ENCODE measurements around the gene DUSP7.

Gene DUSP7

DNA sequence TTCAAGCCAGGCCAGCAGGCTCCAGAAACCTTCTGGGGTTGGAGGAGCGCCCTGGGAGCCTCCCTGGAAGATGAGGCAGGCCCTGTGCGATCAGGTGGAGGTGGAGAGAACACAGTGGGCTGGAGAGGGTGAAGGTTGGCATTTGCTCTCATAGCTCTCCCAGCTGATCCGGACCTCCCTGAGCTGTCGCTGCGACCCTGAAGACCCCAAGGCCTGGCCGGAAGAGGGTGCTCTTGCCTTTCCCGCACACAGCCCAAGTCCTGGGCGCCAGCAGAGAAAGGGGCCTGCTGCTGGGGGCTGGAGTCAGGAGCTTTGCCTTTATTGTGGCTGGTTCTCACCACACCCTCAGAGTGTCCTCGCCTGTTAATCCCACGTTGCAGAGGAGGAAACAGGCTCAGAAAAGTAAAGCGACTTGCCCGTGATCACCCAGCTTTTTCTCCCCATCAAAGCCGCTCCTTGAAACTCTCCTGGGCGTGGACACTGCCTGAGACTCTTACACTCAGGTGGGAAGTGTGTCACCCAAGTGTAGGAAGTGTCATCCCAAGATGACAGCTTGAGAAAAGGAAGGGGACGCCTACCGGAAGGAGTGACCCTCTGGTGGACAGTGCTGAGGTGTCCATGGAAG is 52.1 kb downstream of the DUSP7 start:
- TF ChIP-seq, protein P1, sequence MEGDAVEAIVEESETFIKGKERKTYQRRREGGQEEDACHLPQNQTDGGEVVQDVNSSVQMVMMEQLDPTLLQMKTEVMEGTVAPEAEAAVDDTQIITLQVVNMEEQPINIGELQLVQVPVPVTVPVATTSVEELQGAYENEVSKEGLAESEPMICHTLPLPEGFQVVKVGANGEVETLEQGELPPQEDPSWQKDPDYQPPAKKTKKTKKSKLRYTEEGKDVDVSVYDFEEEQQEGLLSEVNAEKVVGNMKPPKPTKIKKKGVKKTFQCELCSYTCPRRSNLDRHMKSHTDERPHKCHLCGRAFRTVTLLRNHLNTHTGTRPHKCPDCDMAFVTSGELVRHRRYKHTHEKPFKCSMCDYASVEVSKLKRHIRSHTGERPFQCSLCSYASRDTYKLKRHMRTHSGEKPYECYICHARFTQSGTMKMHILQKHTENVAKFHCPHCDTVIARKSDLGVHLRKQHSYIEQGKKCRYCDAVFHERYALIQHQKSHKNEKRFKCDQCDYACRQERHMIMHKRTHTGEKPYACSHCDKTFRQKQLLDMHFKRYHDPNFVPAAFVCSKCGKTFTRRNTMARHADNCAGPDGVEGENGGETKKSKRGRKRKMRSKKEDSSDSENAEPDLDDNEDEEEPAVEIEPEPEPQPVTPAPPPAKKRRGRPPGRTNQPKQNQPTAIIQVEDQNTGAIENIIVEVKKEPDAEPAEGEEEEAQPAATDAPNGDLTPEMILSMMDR (IDR thresholded peaks at IDR 0.05) = no peak

DNA sequence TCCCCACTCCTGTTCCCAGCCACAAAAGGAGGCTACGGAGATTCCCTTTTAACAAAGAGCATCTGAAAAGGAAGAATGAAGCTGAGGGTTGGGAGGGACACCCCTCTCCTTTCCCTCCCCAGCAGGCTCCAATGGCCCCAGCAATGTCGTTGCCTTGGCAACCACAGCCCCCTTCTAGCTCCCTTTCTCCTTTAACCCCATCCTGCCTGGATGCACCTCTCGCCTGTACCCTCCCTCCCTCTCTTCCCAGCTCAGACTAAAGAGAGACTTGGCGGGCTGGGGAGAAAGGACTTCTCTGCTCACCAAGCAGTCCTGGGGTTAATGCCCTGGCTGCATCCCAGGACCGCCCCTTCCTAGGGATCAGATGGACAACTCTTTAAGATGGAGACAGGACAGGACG is 53.6 kb downstream of the DUSP7 start:
- TF ChIP-seq, protein P1 (IDR thresholded peaks at IDR 0.05) = no peak

DNA sequence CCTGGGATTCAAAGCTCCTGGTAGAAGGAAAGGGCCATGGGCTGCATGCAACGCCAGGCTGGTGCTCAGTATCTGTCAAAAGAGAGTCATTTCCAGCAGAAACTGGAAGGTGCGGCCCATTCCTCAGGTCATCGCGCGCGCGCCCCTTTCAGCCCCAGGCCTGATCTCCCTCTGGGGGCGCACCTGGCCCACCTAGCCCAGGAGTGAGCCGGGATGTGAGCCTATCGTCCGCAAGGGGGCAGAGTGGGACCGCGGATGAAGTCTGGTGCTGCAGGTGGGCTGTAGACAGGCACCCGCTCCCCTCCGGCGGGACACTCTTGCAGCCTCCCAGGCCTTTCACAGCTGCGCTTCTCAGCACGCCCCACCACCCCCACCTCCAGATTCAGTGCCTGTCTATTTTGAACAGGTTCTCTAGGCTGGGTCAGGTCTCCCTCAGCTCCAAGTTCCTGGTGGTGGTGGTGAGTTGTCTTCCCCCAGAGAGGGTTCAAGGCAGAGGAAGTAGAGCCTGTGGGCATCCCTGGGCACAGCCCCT is 54.9 kb downstream of the DUSP7 start:
- TF ChIP-seq, protein P1 (IDR thresholded peaks at IDR 0.05) = peak; percentile 97

DNA sequence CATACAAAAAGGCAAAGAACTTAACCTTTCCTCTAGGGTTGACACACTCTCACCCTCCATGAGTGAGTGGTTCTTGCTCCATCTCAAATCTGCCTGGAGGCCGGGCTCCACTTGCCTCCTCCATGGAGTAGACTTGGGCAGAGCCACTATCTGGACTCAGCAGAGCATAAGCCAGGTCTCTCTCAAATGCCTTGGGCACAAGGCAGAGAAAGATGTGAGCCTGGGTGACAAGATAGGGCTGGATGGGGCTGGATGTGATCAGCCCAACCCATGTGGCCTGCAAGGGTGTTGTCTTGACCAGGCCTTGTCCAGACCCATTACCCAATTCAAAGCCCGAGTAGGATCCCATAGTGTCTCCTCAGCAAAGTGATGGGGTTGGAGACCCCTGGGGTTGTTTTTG is 56.5 kb downstream of the DUSP7 start:
- TF ChIP-seq, protein P1 (IDR thresholded peaks at IDR 0.05) = no peak

Measured in LNCAP (cell line).